HG03439 (cell line): ENCODE measurements around the gene KRT23.

Experiments
- ATAC-seq: cut with Tn5 transposase; IDR thresholded peaks from one replicate; pipeline ENCODE4 v1.9.1; 2021; ENCODE audit warnings: mild to moderate bottlenecking, moderate library complexity; ENCODE audit not compliant: unreplicated experiment

Gene KRT23

DNA sequence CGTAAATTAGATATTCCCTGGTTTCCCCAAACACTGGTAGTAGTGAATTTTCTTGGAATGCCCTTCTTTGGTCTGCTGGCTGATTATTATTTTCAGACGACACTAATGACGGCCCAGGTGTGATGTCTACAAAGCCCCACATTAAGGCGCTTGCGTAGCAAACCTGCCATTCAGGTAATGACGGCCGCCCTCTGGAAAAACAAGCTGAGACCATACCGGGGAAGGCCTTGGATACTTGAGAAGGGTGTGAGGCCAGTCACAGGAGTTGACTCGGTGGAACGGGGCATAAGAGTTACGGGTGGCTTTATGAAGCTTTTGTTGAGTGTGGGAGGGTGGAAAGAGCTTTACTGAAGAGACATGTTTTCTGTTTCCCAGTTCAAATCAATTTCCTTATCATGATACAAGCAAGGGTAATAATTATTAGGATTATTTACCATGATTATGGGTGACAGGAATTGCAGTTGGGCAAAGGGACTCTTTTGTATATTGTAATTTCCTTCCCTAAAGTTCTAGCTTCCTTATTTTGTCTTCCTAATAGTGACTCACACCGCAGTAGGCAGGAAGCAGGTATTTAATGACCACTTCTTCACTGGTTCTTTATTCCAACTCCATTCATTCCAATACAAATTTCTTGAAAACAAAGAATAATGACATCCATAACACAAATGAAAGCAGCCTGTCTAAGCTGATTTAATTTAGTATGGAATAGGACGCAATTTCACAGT is 24.8 kb downstream of the KRT23 start:
- no peak for ATAC-seq

DNA sequence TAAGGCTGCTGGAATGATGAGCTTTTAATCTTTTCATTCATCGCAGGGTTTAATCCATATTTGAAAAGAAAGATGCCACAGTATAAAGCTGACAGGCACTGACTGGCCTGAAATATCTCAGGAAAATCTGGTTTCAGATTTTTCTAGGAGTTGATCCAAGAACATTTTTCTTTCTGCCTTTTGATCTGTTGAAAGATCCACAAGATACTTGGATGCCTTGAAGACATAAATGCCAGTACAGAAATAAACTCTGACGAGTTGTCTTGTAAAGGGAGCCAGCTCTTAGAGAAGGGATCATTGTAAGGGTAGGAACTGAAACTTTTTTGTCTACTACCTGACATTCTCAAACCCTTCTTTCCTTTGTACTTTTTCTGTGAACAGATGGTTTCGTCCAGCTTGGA is 27.0 kb downstream of the KRT23 start:
- no peak for ATAC-seq

DNA sequence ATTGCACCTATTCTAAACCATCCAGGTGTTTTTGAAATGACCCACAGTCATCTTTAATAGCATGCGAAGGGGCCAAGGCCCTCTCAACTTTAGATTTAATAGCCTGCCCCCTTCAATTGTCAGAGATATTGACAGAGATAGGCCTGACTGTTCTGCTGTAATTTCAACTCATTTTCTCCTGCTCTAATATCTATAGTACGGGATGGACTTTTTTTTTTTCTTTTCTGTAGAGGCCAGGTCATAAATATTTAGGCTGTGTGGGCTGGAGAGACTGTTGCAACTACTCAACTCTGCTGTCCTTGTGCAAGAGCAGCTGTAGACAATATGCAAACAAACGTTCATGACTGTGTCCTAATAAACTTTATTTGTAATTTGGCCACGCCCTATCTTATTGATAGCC is 27.7 kb downstream of the KRT23 start:
- ATAC-seq: no peak

DNA sequence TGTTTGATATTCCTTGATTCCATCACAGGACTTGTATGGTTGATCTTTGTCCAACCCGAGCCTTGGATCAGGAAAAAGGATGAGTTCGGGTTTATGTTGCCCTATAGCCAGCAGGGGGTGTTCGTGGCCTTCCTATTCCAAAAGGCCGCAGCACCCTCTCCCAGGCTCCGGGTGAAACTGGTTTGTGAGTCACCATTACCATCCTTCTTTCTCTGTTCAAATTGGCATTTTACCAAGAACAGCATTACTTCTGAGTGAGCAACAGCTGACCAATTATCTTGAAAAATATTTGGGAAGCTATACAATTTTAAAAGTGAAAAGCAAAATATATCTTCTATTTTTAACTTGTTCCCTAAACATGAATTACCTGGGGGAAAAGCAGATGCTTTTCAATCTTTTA is 28.1 kb downstream of the KRT23 start:
- no peak for ATAC-seq

DNA sequence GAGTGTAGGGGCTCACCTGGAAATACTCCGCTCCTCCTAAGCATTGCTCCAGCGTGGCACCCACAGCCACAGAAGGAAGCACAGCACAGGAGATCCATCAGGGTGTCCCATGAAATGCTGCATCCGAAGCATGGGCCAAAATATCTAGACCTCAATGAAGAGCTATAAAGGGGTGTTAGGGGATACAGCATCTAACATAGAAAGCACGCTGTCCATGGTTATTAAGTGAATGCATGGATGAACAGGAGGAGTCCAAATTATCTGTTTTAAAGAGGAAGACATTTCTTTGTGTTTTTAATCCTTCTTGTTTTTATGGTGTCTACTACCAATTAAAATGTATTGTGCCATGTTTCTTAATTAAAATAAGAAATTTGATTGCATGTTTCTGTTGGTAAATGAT is 30.8 kb downstream of the KRT23 start:
- no peak for ATAC-seq

DNA sequence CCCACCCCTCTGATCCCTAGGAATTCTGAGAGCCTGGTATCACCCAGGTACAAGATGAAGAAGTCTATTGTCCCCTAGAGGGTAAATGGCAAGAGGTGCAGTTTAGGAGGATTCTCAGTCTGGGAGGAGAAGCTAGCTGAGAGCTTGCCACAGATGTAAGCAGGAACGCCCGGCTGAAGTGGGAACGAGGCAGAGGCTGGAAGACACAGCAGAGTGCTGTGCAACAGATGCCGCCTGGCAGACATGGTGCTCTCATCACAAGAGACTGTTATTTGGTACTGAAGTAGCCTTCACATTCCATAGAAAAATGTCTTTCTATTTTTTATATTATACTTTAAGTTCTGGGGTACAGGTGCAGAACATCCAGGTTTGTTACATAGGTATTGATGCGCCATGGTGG is 32.1 kb downstream of the KRT23 start:
- no peak for ATAC-seq

DNA sequence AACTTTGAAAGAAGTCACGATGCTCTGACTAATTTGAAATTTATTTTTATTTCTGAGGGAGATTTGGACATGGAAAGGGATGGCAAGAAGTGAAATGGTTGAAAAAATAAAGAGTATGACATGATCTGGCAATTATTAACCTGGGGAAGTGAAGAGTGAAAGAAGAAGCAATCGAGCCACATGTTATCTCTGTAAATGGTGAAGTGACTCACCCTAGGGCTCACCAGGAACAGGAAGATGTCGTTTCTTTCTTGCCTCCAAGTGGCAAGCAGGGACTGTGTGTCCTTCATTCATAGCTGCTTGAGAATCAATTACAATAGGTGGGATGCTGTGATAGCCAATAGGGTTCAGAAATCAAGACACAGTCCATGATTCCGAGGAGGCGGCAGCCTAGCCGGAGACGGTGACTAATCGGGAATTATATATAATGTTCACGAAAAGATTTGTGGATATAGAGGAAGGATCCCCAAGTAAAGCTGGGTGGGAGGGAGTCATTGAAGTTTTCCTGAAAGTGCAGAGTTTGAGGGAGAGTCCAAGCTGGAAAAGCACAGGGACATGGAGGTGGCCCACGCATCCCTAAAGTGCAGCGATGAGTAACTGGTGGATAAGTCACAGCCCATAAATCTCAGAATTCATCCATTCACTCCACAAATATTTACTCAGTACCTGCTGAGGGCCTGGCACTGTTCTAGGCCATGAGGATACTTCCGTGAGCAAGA is 34.2 kb downstream of the KRT23 start:
- ATAC-seq: no peak

DNA sequence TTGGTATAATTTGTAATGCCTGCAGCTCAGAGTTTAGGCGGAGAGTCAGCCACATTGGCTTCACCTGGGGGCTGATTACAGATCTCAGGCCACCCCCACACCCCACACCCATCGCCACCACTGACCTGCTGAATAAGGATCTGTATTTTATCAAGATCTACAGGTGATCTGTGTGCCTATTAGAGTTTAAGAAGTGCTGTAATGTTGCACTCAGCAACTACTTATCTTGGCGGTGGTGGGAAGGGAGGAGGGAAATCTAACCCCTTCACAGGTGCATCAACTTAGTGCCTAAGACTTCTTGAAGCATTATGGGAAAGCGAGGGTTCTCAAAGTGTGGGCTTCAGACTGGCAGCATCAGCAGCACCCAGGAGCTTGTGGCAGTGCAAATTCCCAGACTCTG is 34.9 kb downstream of the KRT23 start:
- no peak for ATAC-seq

GRCh38 chr17:40901981-40902474 is 35.4 kb downstream of the KRT23 start:
- no peak for ATAC-seq

- ATAC-seq: no peak
Observed at GRCh38 chr17:40900809-40901356, 36.6 kb downstream of the KRT23 start.

- ATAC-seq: no peak
Observed at GRCh38 chr17:40896916-40897455, 40.5 kb downstream of the KRT23 start.

- ATAC-seq: no peak
Observed at GRCh38 chr17:40895106-40895730, 42.2 kb downstream of the KRT23 start.

- no peak for ATAC-seq
Observed at GRCh38 chr17:40888196-40888720, 49.2 kb downstream of the KRT23 start.

- no peak for ATAC-seq
Observed at GRCh38 chr17:40886090-40886489, 51.4 kb downstream of the KRT23 start.

- no peak for ATAC-seq
Observed at GRCh38 chr17:40884708-40885512, 52.5 kb downstream of the KRT23 start, which contains the start of gene KRT20. KRT20 (minus strand) TSS chr17:40885242; CDS start chr17:40885185, 57 bp downstream.

- no peak for ATAC-seq
Observed at GRCh38 chr17:40883626-40884334, 53.7 kb downstream of the KRT23 start.

DNA sequence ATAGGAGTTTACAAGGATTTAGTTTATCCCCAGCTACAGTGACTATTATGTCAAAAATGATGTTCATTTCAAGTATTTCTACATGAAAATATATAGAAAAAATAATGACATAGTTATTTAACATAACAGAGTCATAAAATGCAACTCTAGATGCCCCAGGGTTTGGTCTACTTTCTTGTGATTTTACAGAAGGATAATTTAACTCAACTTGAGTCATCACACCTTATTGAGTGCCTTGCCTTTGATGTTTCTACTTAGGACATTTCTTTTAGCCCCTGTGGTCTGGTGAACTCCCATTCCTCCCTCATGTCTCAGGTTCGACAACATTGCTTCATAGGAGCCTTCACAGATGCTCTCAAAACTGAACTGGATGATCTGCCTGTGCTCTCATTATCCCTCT is 54.4 kb downstream of the KRT23 start:
- ATAC-seq: no peak

DNA sequence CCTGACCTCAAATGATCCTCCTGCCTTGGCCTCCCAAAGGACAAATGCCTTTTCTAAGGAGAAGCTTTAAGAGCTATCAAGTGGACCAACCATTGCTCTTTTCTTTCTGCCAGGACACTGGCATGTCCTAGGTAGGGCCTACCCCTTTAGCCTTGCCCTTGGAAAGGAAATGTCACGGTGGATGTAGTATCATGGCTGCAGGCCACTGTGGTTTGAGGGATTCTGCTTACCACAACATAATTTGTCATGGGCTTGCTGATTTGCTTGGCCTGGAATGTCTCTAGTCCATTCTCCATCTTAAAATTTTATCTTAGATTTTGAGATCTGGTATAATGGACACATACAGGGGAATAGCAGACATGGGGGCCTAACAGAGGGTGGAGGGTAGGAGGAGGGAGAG is 58.4 kb downstream of the KRT23 start:
- no peak for ATAC-seq

GRCh38 chr17:40878044-40878443 is 59.4 kb downstream of the KRT23 start:
- ATAC-seq: no peak

- no peak for ATAC-seq
Observed at GRCh38 chr17:40873801-40874200, 63.6 kb downstream of the KRT23 start.
